GM23338 (cell line): ENCODE data around the gene EML1. TPM values are rescaled to one million over a fixed set of nuclear protein-coding genes. Genes with fewer than 3 reads are reported as not detected.

Experiments used
- ATAC-seq: fragments of 200-7000 bp; cut with Tn5 transposase; 3 replicates; pipeline ENCODE4 v1.9.1; 2020
- DNase-seq: peaks from one replicate; pipeline ENCODE4 v3.0.0-alpha.2; 2015; ENCODE audit warnings: low spot score
- H2AFZ ChIP-seq: fragments of 200-600 bp; sonication (generic); 2 replicates; pipeline ENCODE4 v1.8.0; 2016; ENCODE audit warnings: antibody characterized with exemption, mild to moderate bottlenecking, moderate library complexity
- H3F3A ChIP-seq: fragments of 200-600 bp; sonication (generic); replicated peaks from 2 replicates; pipeline ENCODE4 v1.8.0; 2017; ENCODE audit warnings: antibody characterized with exemption, mixed run types, low read depth
- H3K27ac ChIP-seq: fragments of 200-600 bp; sonication (generic); 2 replicates; pipeline ENCODE4 v1.6.1; 2016; ENCODE audit warnings: low read depth
- H3K27me3 ChIP-seq: fragments of 200-600 bp; sonication (generic); 2 replicates; pipeline ENCODE4 v1.8.0; 2016; ENCODE audit warnings: mild to moderate bottlenecking, mixed run types, moderate library complexity; ENCODE audit not compliant: insufficient read depth
- H3K36me3 ChIP-seq: fragments of 200-600 bp; sonication (generic); 2 replicates; pipeline ENCODE4 v1.8.0; 2016; ENCODE audit warnings: mild to moderate bottlenecking; ENCODE audit not compliant: insufficient read depth
- H3K4me1 ChIP-seq: fragments of 200-600 bp; sonication (generic); 2 replicates; pipeline ENCODE4 v1.8.0; 2016; ENCODE audit warnings: mild to moderate bottlenecking, moderate library complexity; ENCODE audit not compliant: insufficient read depth
- H3K4me2 ChIP-seq: fragments of 200-600 bp; sonication (generic); 2 replicates; pipeline ENCODE4 v1.7.1; 2017; ENCODE audit warnings: mixed run types
- H3K4me3 ChIP-seq: fragments of 200-600 bp; sonication (generic); 2 replicates; pipeline ENCODE4 v1.6.1; 2016; ENCODE audit warnings: mixed run types
- H3K79me2 ChIP-seq: fragments of 200-600 bp; sonication (generic); replicated peaks from 2 replicates; pipeline ENCODE4 v1.8.0; 2017; ENCODE audit warnings: mild to moderate bottlenecking; ENCODE audit not compliant: insufficient read depth
- H3K9me2 ChIP-seq: fragments of 200-600 bp; sonication (generic); 2 replicates; pipeline ENCODE4 v1.8.0; 2017; ENCODE audit not compliant: insufficient read depth
- H4K20me1 ChIP-seq: fragments of 200-600 bp; sonication (generic); replicated peaks from 2 replicates; pipeline ENCODE4 v1.8.0; 2017; ENCODE audit warnings: mild to moderate bottlenecking; ENCODE audit not compliant: insufficient read depth
- H3K27ac Mint-ChIP-seq: 2 replicates; pipeline ENCODE4 v1.8.0; 2020; ENCODE audit warnings: inconsistent platforms, mild to moderate bottlenecking, moderate library complexity, mixed read lengths
- H3K27me3 Mint-ChIP-seq: 3 replicates; pipeline ENCODE4 v1.8.0; 2022; ENCODE audit warnings: low read depth, mild to moderate bottlenecking, moderate library complexity, mixed read lengths, inconsistent platforms; ENCODE audit not compliant: insufficient read depth, poor library complexity
- H3K36me3 Mint-ChIP-seq: 3 replicates; pipeline ENCODE4 v1.8.0; 2021; ENCODE audit warnings: low read depth, mild to moderate bottlenecking, inconsistent platforms, moderate library complexity, mixed read lengths
- H3K4me1 Mint-ChIP-seq: 3 replicates; pipeline ENCODE4 v1.8.0; 2020; ENCODE audit warnings: mild to moderate bottlenecking, inconsistent platforms, mixed read lengths
- H3K4me3 Mint-ChIP-seq: 3 replicates; pipeline ENCODE4 v1.8.0; 2021; ENCODE audit warnings: moderate library complexity, mild to moderate bottlenecking, inconsistent platforms, mixed read lengths
- H3K9me3 Mint-ChIP-seq: 3 replicates; pipeline ENCODE4 v1.8.0; 2020; ENCODE audit warnings: moderate library complexity, mild to moderate bottlenecking, inconsistent platforms, mixed read lengths
- CREB1 ChIP-seq: fragments of 250-450 bp; sonication (Bioruptor Pico); IDR thresholded peaks from 2 replicates; pipeline ENCODE4 v1.5.0; 2020; ENCODE audit warnings: low read depth, mild to moderate bottlenecking, moderate library complexity
- ETS1 ChIP-seq: IDR thresholded peaks from 2 replicates; pipeline ENCODE4 v1.6.1; 2016; ENCODE audit warnings: antibody characterized with exemption
- EZH2 ChIP-seq: fragments of 200-600 bp; sonication (generic); IDR thresholded peaks from one replicate; pipeline ENCODE4 v1.8.0; 2017; ENCODE audit warnings: antibody characterized with exemption, mild to moderate bottlenecking, low read depth; ENCODE audit not compliant: unreplicated experiment
- EZH2phosphoT487 ChIP-seq: fragments of 200-600 bp; sonication (generic); IDR thresholded peaks from one replicate; pipeline ENCODE4 v1.8.1; 2018; ENCODE audit warnings: antibody characterized with exemption; ENCODE audit not compliant: unreplicated experiment
- NANOG ChIP-seq: IDR thresholded peaks from 2 replicates; pipeline ENCODE4 v1.6.1; 2016; ENCODE audit warnings: antibody characterized with exemption, borderline replicate concordance
- POLR2AphosphoS5 ChIP-seq: IDR thresholded peaks from 2 replicates; pipeline ENCODE4 v1.6.1; 2016; ENCODE audit warnings: antibody characterized with exemption, low read depth
- STAT1 ChIP-seq: IDR thresholded peaks from one replicate; pipeline ENCODE4 v1.6.1; 2016; ENCODE audit warnings: antibody characterized with exemption; ENCODE audit not compliant: unreplicated experiment
- ZNF114 ChIP-seq: fragments of 250-450 bp; sonication (Bioruptor Pico); IDR thresholded peaks from 2 replicates; pipeline ENCODE4 v1.5.0; 2020; ENCODE audit warnings: mild to moderate bottlenecking, moderate library complexity
- ZNF331 ChIP-seq: fragments of 250-450 bp; sonication (Bioruptor Pico); IDR thresholded peaks from 2 replicates; pipeline ENCODE4 v1.5.0; 2020; ENCODE audit warnings: low read depth, mild to moderate bottlenecking, moderate library complexity
- polyA plus RNA-seq: library from polyadenylated mRNA; unstranded; fragments of >200 nt; fragmentation: Nextera tagmentation; extraction: Ambion mirVana; gene quantifications from 2 replicates; pipeline ENCODE4 v1.2.1, GENCODE V29; 2016
- total RNA-seq: library from RNA; depleted of rRNA; stranded (reverse); fragments of >200 nt; shearing (Covaris generic); gene quantifications from 2 replicates; pipeline ENCODE4 v1.2.3, GENCODE V29; 2014
- TF ChIP-seq, protein P1 (sequence below), 2 experiments: fragments of 200-600 bp in 1 of 2; sonication (generic) in 1 of 2; conservative IDR thresholded peaks; 2 replicates each; pipeline versions ENCODE4 v1.5.1 to v1.6.1; 2016 to 2017; ENCODE audit warnings: antibody characterized with exemption in 2 of 2, low read depth in 2 of 2, mild to moderate bottlenecking in 2 of 2, moderate library complexity in 1 of 2
- TF ChIP-seq, protein P2 (sequence below): fragments of 250-450 bp; sonication (Bioruptor Pico); IDR thresholded peaks from 2 replicates; pipeline ENCODE4 v1.5.0; 2020; ENCODE audit warnings: mild to moderate bottlenecking, moderate library complexity

EML1 gene
- total and polyA plus RNA-seq, 2 experiments from 2014 or later = 7.0 to 18.1 TPM

DNA sequence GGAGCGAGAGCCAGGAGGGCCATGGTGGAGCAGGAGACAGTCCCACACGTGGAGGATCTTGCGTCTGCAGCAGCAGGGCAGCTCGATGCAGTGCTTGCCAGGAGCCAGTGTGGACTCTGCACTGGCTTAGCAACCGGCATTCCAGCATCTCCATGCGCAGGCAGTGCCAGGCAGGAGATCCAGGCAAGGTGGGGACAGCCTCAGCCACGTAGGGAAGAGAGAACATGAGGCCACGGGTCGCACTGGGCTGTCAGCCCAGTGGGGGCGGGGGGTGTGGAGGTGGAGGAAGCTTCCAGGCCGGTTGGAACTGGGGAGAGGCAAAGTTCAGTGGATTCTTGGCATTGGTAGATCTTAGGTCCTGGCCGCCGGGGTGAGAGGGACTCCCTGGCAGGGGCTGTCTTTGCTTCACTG, 151.0 kb downstream of the EML1 start (continued):
- no peak for TF ChIP-seq EZH2phosphoT487
- no peak for TF ChIP-seq ETS1
- TF ChIP-seq ZNF114 (CRISPR knock-in tag) = no peak
- no peak for TF ChIP-seq NANOG
- TF ChIP-seq CREB1 (CRISPR knock-in tag) = no peak
- TF ChIP-seq ZNF331 (CRISPR knock-in tag) = no peak
- TF ChIP-seq EZH2 = no peak

DNA sequence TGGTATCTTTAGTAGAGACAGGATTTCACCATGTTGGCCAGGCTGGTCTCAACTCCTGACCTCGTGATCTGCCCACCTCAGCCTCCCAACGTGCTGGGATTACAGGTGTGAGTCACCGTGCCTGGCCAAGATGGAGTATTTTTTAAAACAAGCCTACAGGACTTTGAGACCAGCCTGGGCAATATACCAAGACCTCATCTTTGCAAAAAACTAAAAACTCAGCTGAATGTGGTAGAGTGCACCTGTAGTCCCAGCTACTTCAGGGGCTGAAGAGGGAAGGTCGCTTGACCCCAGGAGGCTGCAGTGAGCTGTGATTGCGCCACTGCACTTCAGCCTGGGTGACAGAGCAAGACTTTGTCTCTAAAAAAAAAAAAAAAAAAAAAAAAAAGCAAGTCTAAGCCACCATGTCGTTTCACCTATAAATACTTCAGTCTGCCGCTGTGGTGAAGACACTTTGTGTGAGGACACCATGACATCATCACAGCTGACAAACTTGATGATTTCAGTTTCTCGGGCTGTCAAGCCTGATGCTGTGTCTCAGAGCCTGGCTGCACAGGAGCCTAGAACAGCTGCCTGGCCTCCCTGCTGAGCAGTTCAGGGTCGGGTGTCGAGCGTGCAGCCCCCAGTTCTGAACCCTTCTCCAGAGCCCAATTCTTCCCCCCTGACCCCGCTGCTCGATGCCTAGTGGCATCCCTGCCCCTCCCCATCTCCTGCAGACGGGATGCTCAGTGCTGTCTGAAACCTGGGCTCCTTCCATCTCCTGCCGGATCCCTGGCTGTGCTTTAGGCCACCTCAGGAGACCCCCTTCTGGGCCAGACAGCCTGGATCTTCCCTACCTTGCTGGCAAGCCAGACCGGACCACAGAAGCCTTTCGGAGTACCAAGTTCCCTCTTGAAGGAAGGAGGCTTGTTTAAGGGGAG, 152.8 kb downstream of the EML1 start:
- no peaks in the 10 kb centered on the region for H3K79me2 ChIP-seq
- H3K36me3 Mint-ChIP-seq = no peaks in the 10 kb centered on the region; the same call in 2 of the 3 replicates
- no peak overlapping the region for H3K27ac ChIP-seq
- peaks cover 15% of the 10 kb centered on the region for H3K27me3 Mint-ChIP-seq
- no peak overlapping the region for H3K27ac Mint-ChIP-seq
- peak overlapping the region; percentile 97 for H2AFZ ChIP-seq
- TF ChIP-seq EZH2phosphoT487 (no peak), ZNF114 (CRISPR knock-in tag) (no peak), CREB1 (CRISPR knock-in tag) (no peak), STAT1 (no peak), ETS1 (no peak), NANOG (no peak), EZH2 (no peak), POLR2AphosphoS5 (no peak)
- TF ChIP-seq, protein P1, sequence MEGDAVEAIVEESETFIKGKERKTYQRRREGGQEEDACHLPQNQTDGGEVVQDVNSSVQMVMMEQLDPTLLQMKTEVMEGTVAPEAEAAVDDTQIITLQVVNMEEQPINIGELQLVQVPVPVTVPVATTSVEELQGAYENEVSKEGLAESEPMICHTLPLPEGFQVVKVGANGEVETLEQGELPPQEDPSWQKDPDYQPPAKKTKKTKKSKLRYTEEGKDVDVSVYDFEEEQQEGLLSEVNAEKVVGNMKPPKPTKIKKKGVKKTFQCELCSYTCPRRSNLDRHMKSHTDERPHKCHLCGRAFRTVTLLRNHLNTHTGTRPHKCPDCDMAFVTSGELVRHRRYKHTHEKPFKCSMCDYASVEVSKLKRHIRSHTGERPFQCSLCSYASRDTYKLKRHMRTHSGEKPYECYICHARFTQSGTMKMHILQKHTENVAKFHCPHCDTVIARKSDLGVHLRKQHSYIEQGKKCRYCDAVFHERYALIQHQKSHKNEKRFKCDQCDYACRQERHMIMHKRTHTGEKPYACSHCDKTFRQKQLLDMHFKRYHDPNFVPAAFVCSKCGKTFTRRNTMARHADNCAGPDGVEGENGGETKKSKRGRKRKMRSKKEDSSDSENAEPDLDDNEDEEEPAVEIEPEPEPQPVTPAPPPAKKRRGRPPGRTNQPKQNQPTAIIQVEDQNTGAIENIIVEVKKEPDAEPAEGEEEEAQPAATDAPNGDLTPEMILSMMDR (conservative IDR thresholded peaks at IDR 0.05; ENCODE audit: low read depth in 2 of 2) = no peak
- TF ChIP-seq, protein P2, sequence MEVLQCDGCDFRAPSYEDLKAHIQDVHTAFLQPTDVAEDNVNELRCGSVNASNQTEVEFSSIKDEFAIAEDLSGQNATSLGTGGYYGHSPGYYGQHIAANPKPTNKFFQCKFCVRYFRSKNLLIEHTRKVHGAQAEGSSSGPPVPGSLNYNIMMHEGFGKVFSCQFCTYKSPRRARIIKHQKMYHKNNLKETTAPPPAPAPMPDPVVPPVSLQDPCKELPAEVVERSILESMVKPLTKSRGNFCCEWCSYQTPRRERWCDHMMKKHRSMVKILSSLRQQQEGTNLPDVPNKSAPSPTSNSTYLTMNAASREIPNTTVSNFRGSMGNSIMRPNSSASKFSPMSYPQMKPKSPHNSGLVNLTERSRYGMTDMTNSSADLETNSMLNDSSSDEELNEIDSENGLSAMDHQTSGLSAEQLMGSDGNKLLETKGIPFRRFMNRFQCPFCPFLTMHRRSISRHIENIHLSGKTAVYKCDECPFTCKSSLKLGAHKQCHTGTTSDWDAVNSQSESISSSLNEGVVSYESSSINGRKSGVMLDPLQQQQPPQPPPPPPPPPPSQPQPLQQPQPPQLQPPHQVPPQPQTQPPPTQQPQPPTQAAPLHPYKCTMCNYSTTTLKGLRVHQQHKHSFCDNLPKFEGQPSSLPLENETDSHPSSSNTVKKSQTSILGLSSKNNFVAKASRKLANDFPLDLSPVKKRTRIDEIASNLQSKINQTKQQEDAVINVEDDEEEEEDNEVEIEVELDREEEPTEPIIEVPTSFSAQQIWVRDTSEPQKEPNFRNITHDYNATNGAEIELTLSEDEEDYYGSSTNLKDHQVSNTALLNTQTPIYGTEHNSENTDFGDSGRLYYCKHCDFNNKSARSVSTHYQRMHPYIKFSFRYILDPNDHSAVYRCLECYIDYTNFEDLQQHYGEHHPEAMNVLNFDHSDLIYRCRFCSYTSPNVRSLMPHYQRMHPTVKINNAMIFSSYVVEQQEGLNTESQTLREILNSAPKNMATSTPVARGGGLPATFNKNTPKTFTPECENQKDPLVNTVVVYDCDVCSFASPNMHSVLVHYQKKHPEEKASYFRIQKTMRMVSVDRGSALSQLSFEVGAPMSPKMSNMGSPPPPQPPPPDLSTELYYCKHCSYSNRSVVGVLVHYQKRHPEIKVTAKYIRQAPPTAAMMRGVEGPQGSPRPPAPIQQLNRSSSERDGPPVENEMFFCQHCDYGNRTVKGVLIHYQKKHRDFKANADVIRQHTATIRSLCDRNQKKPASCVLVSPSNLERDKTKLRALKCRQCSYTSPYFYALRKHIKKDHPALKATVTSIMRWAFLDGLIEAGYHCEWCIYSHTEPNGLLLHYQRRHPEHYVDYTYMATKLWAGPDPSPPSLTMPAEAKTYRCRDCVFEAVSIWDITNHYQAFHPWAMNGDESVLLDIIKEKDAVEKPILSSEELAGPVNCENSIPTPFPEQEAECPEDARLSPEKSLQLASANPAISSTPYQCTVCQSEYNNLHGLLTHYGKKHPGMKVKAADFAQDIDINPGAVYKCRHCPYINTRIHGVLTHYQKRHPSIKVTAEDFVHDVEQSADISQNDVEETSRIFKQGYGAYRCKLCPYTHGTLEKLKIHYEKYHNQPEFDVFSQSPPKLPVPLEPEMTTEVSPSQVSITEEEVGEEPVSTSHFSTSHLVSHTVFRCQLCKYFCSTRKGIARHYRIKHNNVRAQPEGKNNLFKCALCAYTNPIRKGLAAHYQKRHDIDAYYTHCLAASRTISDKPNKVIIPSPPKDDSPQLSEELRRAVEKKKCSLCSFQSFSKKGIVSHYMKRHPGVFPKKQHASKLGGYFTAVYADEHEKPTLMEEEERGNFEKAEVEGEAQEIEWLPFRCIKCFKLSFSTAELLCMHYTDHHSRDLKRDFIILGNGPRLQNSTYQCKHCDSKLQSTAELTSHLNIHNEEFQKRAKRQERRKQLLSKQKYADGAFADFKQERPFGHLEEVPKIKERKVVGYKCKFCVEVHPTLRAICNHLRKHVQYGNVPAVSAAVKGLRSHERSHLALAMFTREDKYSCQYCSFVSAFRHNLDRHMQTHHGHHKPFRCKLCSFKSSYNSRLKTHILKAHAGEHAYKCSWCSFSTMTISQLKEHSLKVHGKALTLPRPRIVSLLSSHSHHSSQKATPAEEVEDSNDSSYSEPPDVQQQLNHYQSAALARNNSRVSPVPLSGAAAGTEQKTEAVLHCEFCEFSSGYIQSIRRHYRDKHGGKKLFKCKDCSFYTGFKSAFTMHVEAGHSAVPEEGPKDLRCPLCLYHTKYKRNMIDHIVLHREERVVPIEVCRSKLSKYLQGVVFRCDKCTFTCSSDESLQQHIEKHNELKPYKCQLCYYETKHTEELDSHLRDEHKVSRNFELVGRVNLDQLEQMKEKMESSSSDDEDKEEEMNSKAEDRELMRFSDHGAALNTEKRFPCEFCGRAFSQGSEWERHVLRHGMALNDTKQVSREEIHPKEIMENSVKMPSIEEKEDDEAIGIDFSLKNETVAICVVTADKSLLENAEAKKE (CRISPR knock-in tag) = no peak
- peak overlapping the region; percentile 68 for H3K4me3 ChIP-seq
- no peaks in the 10 kb centered on the region for H3K9me3 Mint-ChIP-seq
- H3K4me1 ChIP-seq = peaks cover 10% of the 10 kb centered on the region; the same call in 1 of the 2 replicates
- H3K4me1 Mint-ChIP-seq = peaks cover 21% of the 10 kb centered on the region
- no peaks in the 10 kb centered on the region; the same call in 1 of the 2 replicates for H3K27me3 ChIP-seq
- H3F3A ChIP-seq = no peaks in the 10 kb centered on the region
- DNase-seq (no peak), ATAC-seq (peak; percentile 20)
- H3K9me2 ChIP-seq = no peaks in the 10 kb centered on the region
- peak overlapping the region; percentile 90 for H3K4me2 ChIP-seq
- peak overlapping the region; percentile 72 for H3K4me3 Mint-ChIP-seq
- H3K36me3 ChIP-seq = no peaks in the 10 kb centered on the region
- no peaks in the 10 kb centered on the region for H4K20me1 ChIP-seq
